RKO (cell line): ENCODE data around the gene MED13.
"Not testable (repeated sequence)": the region's sequence is repeated elsewhere in the genome, so short reads cannot be mapped to it uniquely, and the experiment has no call there.

Source experiments
- DNase-seq: peaks from one replicate; pipeline ENCODE4 v3.0.0-alpha.2; 2016; ENCODE audit warnings: low spot score

The MED13 gene

DNA sequence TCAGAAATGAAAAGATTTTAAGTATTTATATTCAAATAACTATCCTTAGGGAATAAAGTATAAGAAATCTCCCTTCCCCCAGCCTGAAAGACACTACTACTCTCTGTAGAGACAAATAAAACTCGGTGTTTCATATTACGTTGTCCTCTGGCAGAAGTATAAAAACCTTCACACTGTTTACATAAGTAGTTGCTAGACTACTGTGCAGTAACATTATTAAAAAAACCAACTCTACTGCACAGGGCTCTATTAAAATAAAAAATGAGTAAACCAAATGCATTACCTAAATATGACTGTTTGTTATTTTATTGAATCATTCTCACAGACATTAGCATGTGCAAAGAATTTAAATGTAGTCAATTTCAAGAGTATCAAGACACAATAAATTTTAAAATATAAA is 67.4 kb downstream of the MED13 start:
- no peak for DNase-seq

DNA sequence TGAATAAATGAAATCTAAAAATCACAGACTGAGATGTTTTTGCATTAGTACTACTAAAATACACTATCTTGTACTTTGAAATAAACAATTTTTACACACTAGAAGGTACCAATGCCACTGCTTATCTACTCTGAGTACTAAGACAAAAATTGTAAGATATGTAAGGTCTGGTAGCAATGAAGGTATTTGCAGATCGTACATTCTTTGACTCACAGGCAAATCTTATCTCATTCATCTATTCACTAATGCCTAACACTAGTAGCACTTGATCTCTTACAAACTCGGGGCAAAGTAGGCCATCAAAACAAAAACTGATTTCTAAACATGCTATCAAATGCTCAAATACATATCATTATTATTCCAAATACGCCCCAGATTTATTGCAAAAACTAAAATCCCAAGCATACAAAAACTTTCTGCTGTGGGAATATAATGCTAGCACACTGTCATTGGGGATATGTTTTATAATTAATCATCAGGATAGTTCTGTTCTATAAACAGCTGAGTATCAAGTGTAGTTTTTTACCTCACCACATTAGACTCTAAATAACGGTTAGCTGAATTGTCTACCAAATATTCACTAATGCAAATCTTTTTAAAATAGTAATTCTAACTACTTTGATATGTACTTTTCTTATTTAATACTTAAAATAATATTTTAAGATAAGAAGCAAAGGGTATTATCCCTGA is 68.0 kb downstream of the MED13 start:
- DNase-seq, result no peak

DNA sequence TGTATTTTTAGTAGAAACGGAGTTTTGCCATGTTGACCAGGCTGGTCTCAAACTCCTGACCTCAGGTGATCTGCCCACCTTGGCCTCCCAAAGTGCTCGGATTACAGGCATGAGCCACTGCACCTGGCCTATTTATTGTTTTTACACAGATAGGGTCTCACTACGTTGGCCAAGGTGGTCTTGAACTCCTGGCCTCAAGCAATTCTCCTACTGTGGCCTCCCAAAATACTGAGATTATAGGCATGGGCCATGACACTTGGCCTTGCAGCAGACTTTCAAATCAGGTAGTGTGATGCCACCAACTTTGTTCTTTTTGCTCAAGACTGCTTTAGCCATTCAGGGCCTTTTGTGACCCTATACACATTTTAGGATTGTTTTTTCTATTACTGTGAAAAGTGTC is 75.6 kb downstream of the MED13 start:
- no peak for DNase-seq

DNA sequence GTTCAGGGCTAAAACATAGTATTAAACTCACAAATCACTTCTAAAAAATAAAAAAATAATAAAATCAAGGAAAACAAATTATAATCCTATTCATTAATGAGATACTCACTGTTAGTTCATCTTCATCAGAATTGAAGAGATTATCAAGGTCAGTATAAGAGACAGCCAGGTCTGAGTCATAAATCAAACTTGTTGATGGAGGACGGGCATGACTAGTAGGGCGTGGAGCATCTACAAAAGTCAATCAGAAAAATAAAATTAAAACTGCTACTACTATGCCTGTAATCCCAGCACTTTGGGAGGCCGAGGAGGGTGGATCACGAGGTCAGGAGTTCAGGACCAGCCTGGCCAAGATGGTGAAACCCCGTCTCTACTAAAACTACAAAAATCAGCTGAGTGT is 78.2 kb downstream of the MED13 start:
- no peak for DNase-seq

DNA sequence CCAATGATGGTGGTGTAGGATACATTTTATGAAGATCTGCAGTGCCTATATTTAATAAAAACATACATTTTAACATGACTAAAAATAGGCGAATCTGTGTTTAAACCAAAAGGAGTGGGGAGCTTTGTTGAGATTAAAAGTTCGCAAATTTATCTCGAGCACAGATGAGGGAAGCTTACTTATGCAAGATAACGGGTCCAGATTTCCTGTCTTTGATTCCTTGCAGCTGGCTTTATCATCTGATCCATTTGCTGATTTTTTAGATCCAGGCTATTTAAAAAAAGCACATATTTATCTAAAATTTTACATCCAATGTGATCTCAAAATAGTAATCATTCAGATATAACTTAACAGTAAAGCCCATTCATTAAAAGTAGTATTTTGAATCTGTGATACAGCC is 80.3 kb downstream of the MED13 start:
- DNase-seq, result no peak

DNA sequence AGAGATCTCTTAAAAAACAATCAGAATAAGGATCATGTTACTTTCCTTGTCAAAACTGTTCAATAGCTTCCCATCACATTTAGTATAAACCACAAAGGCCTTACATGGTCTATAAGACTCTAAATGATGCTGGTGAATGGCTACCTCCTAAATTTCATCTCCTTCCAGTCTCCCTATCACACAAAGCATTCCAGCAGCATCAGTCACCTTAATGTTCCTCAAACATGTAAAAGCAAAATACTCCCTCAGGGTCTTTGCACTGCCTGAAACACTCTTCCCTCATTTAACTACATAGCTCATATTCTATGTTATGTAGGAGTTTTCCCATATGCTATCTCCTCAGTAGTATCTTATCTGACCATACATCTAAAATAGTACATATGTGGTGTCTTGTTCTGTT is 83.8 kb downstream of the MED13 start:
- no peak for DNase-seq

DNA sequence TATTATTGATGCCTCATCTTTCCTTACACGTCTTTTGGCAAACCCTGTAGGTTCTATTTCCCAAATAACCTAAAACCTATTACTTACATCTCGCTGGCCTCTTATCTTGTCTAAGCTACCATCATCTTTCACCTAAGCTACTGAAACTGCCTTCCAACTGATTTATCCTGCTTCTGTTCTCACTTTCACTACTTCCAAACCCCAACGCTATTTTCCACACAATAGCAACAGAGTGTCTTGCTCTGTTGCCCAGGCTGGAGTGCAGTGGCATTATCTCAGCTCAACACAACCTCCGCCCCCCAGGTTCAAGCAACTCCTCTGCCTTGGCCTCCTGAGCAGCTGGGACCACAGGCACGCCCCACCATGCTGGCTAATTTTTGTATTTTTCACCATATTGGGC is 84.5 kb downstream of the MED13 start:
- DNase-seq, result no peak

DNA sequence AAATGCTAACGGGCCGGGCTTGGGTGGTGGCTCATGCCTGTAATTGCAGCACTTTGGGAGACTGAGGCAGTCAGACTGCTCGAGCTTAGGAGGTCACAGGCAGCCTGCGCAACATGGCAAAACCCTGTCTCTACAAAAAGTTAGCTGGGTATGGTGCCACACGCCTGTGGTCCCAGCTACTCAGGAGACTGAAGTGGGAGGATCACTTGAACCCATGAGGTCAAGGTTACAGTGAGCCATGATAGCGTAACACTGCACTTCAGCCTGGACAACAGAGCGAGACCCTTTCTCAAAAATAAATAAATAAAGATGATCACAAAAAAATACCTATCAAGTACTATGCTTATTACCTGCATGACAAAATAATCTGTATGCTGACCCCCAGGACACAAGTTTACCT is 91.0 kb downstream of the MED13 start:
- no peak for DNase-seq

DNA sequence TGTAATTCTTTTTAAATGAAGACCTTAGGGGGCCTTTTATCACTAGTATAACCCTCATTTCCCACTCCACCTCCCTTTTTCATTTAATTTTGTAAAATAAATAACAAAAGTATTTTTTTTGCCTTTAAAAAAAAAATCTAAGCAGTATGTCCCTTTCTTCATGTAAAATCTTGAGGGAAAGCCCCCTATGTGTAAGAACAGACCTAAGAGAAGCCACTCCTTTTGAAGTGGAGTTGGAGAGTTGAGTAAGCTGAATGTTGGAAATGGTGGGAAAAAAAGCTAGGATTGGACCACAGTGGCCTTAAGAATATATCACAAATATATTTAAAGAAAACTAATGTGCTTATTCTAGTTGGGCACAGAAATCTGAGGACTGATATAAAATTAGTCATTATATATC is 92.8 kb downstream of the MED13 start:
- DNase-seq, result no peak

DNA sequence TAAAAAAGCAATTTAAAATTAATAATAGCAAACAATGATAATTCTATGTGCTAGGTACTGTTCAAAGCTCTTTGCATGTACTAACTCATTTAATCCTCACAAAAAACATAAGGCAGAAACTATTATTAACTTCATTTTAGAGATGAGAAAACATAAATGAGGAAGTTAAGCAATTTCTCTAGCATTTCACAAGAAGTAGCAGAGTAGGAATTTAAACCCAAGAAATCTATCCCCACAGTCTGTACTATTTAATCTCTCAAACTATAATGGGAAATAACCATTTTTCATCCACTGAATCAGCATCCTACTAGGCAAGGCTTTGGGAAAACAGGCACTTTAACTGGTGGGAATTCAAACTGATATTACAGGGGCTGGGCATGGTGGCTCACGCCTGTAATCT is 95.0 kb downstream of the MED13 start:
- no peak for DNase-seq

DNA sequence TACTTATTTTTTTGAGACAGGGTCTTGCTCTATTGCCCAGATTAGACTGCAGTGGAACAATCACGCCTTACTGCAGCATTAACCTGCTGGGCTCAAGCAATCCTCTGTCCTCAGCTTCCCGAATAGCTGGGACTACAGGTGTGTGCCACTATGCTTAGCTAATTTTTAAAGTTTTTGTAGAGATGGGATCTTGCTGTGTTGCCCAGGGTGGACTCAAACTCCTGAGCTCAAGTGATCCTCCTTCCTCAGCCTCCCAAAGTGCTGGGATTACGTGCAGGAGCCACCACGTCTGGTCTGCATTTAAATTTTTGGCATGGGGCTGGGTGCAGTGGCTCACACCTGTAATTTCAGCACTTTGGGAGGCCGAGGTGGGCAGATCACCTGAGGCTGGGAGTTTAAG is 96.3 kb downstream of the MED13 start:
- DNase-seq, result no peak

DNA sequence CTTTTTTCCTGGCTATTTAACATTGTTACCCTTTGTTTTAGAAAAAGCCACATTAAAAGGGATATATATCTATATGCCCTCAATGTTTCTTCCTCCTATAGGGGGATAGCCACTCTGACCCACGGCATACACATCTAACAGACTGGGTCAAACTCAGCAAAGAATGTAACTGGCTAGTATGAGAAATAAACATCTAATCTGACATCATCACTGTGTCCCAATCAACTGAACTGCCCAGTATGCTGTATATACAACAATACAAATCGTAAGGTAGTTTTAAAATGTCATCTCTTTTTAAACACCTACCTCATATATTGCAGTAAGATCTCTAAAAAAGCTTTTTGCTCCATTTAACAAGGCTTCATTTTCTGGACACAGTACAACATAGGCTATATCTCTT is 97.3 kb downstream of the MED13 start:
- no peak for DNase-seq

DNA sequence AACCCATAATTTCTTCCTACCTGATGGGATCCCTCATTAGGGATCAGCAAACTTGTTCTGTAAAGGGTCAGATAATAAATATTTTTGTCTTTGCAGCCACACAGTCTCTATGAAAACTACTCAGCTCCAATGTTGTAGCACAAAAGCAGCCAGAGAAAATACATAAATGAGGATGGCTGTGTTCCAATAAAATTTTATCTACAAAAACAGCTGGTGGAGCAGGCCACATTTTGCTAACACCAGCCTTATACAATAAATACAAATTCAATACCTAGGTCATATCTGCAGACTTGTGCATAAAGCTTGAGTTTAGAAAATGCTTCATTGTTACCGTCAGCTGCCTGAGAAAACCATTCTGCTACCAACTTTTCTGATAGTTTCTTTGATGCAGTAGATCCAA is 98.9 kb downstream of the MED13 start:
- DNase-seq, result no peak

DNA sequence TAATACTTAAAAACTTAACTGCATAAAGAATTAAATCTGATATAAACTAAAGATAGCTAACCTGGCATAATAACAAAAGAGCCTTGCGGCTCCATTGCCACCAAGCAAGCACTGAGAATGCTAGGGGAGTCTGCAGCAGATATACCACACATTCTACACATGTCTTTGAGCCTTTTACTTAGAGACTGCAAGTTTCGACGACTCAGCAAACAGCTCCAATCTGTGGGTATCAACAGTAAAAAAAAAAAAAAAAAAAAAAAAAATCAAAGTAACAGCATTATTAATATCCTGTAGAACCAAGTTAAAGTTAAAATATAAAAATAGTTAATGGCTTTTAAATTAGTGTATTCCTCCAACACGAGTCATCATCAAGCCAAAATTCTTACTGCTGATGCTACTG is 109.5 kb downstream of the MED13 start:
- DNase-seq, result no peak

DNA sequence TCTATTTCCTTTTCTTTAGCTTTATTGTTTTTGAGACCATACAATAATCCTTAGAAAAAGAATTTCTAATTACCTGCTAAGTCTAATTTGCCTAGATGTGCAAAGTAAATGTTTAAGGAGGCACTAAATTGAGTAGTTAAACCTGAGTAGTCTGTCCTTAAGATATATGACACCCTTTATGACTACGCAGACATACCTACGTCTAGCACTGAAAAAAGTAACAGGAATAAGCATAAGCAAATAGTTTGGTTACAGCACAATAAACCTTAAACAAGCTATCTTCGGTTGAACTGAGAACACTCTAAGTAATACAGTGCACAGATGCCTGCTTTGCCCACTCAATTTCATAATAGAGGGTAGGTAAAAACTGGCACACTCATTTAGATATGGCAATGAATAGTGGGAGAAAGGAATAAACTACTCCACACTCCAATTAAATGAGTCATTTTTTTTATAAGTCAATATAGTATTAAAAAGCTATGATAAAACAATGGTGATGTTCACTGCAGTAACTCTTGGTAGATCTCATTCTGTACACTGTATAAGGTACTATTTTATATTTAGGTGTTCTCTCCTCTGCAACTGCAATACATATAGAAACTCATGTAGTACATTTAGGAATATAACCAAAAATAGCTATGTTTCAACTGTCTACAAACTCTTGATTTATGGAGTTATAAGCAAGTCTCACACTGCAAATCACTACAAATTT is 117.6 kb downstream of the MED13 start:
- DNase-seq, result no peak

DNA sequence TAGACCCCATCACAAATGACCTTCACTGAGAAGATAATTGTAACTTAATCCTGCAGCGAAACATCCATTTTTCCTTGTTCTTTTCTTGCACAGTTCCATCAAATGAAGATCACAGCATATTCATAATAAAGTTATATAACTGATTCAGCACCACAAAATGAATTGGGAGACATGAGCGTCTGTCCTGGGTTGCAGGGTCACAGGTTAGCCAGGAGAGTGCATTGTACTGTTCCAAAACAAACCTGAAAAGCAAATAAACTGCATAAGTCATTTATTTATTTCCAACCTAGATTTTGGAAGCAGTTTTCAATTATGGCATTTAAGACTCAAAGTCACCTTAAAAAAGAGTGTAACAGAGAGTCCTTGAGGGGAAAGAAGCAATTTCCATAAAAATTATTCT is 118.7 kb downstream of the MED13 start:
- DNase-seq, result no peak

DNA sequence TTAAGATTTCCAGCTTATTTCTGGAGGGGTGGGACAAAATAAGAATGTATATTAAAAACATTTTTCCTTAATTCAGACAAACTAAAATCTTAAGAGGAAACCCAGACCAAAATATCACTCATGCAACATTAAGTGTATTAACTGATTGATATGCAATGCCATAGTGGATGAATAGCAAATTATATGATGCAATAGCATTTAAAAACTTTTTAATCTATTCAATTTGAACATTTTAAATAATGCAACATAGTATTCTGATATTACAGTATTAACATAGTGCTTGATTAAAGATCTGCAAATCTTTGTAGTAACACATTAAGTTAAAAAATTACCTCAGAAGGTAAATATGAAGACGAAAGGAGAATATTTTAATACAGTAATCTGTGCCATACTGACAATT is 122.0 kb downstream of the MED13 start:
- no peak for DNase-seq

DNA sequence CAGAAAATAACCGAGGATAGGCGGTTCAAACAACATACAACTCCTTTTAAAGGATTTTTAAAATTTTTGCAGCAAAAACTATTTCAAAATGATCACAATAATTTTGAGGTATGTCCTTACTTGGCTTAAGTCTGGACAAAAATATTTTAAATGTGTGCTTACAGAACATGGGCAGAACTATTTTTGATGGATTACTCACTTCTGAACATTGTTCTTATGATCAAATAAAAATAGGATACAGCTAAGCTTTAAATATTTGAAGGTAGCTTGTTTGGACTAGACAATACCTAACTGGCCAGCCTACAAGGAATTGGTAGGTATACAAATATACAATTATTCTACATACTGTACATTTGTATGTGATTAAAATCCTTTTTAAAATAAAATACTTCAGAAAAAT is 123.0 kb downstream of the MED13 start:
- no peak for DNase-seq

DNA sequence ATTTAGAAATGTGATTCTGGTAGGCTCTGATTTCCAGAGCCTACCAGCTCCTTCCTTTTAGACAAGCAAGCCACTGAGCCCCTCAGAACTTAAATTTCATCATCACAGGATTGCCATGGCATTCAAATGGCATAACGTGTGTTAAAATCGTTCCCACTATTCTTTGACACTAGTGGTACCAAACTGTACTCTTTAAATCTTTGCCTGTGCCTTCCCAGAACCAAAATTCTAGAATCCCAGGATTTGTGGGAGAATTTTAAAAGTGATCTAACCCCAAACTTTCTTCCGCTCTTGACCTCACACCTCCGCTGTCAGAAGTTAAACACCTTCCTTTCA is 137.0 kb downstream of the MED13 start:
- DNase-seq, result no peak

DNA sequence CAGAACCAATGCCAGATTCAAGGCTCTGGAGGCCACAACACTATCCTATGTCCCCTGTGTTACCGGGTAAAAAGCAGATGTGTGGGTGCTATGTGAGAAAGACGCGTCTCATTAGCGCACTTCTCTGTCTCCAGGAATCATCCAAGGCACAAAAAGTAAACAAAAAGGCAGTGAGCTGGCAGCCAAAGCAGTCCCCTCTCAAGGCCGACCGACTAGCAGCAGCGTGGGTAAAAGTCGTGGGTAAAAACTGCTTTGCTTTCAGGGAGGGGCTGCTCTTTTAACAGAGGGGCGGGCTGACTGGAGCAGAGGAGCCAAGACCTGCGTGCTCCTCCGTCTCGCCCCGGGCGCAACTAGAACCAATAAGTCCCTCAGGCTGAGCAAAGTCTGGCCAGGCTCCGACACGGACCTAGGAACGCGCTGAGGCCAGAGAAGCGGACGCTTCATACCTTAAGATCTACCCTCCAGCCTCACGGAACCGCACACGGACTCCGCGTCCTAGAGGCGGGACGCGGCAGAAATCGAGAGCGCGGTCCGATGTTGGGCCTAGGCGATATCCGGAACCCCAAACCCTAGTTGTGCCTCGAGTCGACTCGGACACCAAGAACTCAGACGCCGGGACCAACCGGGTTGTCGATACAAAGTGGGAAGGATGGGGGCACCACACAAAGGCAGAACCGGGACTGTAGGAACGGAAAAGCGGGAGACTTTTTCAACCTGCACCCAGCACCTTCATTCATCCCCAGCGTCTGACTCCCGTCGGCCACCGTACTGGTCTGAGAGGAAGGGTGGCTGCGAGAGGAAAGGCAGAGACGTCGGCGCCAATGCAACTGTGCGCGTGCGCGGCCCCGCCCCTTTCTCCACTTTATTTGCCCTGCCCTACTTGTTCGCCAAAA is 137.6 kb downstream of the MED13 start, which contains the start of gene INTS2:
TSS of gene INTS2 (minus strand) at position 775 of the 893 bp plus-strand sequence. CDS start 1,338 bp downstream, outside the sequence.
- DNase-seq, result peak; percentile 94

DNA sequence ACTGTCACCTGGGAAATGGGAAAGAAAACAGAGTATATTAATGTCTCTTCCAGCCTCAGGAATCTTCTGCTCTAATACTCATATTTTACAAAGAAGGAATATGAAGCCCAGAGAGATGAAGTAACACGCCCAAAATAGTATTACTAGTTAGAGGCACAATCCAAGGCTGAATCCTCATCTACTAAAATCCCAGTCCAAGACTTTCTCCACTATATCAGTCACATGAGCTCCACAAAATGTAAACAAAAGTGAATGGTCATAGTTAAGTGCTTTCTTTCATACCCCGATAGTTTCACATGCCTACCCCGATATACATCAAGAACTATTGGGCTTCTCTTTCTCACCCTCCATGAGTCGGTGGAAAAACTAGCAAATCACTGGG is 138.3 kb downstream of the MED13 start:
- no peak for DNase-seq

DNA sequence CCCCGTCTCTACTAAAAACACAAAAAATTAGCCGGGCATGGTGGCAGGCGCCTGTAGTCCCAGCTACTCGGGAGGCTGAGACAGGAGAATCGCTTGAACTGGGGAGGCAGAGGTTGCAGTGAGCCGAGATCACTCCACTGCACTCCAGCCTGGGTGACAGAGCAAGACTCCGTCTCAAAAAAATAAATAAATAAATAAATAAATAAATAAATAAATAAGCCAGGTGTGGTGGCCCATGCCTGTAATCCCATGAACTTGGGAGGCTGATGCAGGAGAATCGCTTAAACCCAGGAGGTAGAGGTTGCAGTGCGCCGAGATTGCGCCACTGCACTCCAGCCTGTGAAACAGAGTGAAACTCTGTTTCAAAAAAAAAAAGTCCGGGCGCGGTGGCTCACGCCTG is 149.9 kb downstream of the MED13 start:
- DNase-seq, result not testable (repeated sequence)
